ENCODE measurements around the gene RSPO4.

DNA sequence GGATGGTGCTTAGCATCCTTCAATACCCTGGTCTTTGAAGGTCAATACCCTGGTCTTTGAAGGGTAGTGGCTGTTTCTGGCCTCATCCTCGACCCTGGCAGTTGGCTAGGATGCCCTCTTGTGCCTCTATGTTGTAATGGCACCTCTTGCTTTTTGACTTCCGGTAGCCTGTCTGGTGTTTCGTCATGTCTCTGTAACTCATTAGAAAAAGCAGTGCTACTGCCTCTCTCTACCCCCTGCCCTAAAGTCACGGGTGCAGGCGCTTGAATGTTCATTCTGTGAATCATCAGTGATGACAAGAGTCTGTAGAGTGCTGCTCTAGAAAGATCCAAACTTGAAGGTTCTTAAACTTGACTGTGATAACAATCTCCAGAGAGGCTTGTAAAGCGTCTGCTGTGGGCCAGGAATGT lies 28.3 kb downstream of the RSPO4 start:
- TF ChIP-seq EP300 (IDR thresholded peaks at IDR 0.05; ENCODE audit: borderline replicate concordance) (no peak), RAD21 (IDR thresholded peaks at IDR 0.05; ENCODE audit: low read depth) (peak; percentile 45), TAF1 (IDR thresholded peaks at IDR 0.05; ENCODE audit: low read depth) (no peak), CEBPB (IDR thresholded peaks at IDR 0.05) (peak; percentile 30; the same call in 1 of the 2 replicates), YY1 (IDR thresholded peaks at IDR 0.05; ENCODE audit: low read depth) (no peak), ZBTB7A (IDR thresholded peaks at IDR 0.05; ENCODE audit: low read depth) (no peak), MAX (IDR thresholded peaks at IDR 0.05) (no peak), TEAD4 (IDR thresholded peaks at IDR 0.05) (no peak), NFIC (IDR thresholded peaks at IDR 0.05) (no peak)
- TF ChIP-seq, protein P1, sequence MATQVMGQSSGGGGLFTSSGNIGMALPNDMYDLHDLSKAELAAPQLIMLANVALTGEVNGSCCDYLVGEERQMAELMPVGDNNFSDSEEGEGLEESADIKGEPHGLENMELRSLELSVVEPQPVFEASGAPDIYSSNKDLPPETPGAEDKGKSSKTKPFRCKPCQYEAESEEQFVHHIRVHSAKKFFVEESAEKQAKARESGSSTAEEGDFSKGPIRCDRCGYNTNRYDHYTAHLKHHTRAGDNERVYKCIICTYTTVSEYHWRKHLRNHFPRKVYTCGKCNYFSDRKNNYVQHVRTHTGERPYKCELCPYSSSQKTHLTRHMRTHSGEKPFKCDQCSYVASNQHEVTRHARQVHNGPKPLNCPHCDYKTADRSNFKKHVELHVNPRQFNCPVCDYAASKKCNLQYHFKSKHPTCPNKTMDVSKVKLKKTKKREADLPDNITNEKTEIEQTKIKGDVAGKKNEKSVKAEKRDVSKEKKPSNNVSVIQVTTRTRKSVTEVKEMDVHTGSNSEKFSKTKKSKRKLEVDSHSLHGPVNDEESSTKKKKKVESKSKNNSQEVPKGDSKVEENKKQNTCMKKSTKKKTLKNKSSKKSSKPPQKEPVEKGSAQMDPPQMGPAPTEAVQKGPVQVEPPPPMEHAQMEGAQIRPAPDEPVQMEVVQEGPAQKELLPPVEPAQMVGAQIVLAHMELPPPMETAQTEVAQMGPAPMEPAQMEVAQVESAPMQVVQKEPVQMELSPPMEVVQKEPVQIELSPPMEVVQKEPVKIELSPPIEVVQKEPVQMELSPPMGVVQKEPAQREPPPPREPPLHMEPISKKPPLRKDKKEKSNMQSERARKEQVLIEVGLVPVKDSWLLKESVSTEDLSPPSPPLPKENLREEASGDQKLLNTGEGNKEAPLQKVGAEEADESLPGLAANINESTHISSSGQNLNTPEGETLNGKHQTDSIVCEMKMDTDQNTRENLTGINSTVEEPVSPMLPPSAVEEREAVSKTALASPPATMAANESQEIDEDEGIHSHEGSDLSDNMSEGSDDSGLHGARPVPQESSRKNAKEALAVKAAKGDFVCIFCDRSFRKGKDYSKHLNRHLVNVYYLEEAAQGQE (IDR thresholded peaks at IDR 0.05; ENCODE audit: low read depth): no peak

All from Ishikawa (cell line).